ENCODE results near the gene PLIN5. TPM values are rescaled to one million over a fixed set of nuclear protein-coding genes. Genes with fewer than 3 reads are reported as not detected.
A peak's percentile ranks its signal among the peaks of the same experiment; 100 is the strongest.

PLIN5 gene, protein sequence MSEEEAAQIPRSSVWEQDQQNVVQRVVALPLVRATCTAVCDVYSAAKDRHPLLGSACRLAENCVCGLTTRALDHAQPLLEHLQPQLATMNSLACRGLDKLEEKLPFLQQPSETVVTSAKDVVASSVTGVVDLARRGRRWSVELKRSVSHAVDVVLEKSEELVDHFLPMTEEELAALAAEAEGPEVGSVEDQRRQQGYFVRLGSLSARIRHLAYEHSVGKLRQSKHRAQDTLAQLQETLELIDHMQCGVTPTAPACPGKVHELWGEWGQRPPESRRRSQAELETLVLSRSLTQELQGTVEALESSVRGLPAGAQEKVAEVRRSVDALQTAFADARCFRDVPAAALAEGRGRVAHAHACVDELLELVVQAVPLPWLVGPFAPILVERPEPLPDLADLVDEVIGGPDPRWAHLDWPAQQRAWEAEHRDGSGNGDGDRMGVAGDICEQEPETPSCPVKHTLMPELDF
- total RNA-seq, result not detected in 2 replicates

DNA sequence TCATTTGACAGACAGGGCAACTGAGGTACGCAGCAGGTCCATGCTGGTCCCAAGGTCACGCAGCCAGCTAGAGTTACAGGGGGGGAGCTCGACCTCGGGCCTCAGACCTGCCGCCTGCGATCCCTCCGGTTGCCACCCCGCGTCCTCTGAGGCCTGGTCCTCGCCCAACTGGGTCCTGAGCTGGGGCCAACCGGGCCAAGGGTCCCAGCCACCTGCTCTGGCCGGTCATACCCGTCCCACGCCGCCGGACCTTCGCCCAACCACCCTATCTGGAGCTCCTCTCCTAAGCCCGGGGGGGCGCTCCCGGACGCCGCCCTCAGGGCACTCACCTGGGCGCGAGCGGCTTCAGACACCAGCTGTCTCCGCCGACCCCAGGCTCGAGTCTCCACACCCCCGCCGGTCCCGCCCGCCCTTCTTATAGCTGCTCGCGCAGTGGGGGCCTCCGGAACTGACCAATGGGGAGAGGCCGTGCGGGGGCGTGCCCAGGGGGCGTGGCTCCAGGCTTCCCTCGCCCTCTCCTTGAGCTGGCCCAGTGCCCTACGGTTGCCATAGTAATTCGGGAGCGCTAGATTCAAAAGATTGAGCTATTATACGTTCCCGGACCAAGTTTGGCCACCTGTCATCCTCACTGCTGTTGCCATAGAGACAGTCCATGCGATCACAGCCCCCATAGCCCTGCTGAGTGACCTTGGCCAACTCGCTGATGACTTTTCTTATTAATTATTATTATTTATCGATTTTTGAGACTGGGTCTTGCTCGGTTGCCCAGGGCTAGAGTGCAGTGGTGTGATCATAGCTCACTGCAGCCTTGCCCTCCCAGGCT lies at the start of gene PLIN5:
Gene PLIN5, minus strand, starts transcription at position 389 of the 823 bp plus-strand sequence. CDS start 1,150 bp downstream, outside the sequence.
- H3K27me3 Mint-ChIP-seq (ENCODE audit: insufficient read depth), result peaks cover 6% of the 10 kb centered on the region
- no peak within 1 kb of the TSS for H3K4me3 Mint-ChIP-seq
- H3K4me1 Mint-ChIP-seq (ENCODE audit: low read depth), result peaks cover 13% of the 10 kb centered on the region
- intact Hi-C loops (cut with micrococcal nuclease), result no loop called here
- no peak for DNase-seq (ENCODE audit: low spot score)
- no peak within 1 kb of the TSS for H3K27ac Mint-ChIP-seq
- no peaks in the 10 kb centered on the region for H3K36me3 Mint-ChIP-seq (ENCODE audit: low read depth)
- H3K9me3 Mint-ChIP-seq, result no peaks in the 10 kb centered on the region

GRCh38 chr19:4583961-4584669 lies 49.1 kb upstream of the PLIN5 start:
- H3K27me3 Mint-ChIP-seq (ENCODE audit: insufficient read depth), result peaks cover 56% of the 10 kb centered on the region
- H3K9me3 Mint-ChIP-seq, result no peaks in the 10 kb centered on the region
- H3K4me3 Mint-ChIP-seq, result no peak overlapping the region
- peaks cover 2% of the 10 kb centered on the region for H3K36me3 Mint-ChIP-seq (ENCODE audit: low read depth)
- no peak for DNase-seq (ENCODE audit: low spot score)
- no peak overlapping the region for H3K27ac Mint-ChIP-seq
- intact Hi-C loops (cut with micrococcal nuclease), result no loop called here
- peaks cover 9% of the 10 kb centered on the region for H3K4me1 Mint-ChIP-seq (ENCODE audit: low read depth)

DNA sequence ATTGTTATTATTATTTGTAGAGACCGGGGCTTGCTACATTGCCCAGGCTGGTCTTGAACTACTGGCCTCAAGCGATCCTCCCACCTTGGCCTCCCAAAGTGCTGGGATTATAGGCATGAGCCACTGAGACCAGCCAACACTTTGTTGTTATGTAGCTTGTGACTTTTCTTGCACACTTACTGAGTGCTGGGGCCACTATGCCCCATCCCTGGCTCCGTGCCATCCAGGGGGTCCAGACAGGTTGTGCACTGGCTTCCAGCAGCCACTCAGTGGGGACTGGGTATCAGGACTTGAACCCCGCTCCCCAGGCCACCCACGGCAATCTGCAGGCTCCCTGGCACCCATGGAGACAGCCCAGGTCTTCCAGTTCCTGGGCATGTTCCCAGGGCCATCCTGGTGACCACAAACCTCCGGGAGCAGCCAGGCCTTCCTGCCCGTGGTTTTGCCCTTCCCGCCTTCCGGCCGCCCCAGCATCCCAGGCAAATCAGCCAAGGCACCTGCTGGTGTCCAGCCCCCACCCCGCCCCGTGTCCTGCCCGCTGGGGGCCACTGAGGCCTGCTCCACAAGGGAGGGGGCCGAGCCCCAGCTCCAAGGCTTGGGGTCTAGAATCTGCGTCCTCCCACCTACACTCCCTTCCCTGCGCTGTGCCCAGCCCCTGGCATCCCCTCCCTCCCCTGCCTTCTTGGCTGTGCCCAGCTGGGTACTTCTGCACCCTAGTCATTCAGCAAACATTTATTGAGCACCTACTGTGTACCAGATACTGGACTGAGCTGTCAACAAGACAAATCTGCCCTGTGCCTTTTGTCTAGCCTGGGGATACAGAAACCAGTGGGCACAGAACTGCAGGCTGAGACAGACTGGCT lies 48.2 kb upstream of the PLIN5 start:
- intact Hi-C loops (cut with micrococcal nuclease), result no loop called here
- Mint-ChIP-seq H3K4me3 (no peak overlapping the region), H3K27ac (no peak overlapping the region), H3K27me3 (ENCODE audit: insufficient read depth) (peaks cover 57% of the 10 kb centered on the region), H3K4me1 (ENCODE audit: low read depth) (peaks cover 9% of the 10 kb centered on the region), H3K36me3 (ENCODE audit: low read depth) (peaks cover 2% of the 10 kb centered on the region), H3K9me3 (no peaks in the 10 kb centered on the region)
- DNase-seq (ENCODE audit: low spot score), result no peak

DNA sequence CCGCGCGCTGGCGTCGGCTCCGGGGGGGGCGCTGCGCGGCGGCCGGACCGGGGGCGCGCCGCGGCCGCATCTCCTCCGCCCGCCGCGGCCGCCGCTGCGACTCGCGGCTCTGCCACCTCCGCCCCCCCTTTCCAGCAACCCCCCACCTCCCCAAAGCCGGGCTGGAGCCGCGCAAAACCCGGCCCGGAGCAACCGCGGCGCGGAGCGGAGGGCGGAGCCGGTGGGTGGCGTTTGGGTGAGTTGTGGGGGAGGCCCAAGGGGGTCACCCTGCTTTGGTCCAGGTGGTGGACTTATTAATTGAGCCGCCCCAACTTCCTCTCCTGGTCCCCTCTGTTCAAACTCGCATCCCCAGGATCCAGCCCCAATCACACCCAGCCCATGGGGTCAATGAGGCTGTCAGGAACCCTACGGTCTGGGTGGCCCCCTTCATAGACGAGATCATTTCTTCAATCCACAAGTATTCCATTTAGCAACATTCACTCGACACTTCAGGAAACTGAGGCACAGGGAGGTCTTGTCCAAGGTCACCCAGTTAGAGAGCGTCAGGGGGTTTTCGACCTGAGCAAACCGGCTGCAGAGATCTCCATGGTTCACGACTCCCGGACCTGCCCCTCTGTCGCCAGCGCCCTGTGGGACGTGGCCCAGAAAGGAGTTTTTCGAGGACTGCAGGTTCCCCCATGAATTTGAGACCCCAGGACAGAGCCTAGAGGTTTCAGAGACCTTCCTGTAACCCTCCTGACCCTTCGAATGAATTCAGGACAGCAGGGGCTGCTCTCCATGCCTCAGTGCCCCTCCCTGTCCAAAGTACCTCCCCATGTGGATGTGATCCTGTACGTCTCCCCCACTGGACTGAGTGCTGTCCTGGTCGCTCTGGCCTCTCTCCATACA lies 46.9 kb upstream of the PLIN5 start:
- H3K27me3 Mint-ChIP-seq (ENCODE audit: insufficient read depth), result peaks cover 58% of the 10 kb centered on the region
- H3K27ac Mint-ChIP-seq, result no peak overlapping the region

GRCh38 chr19:4580961-4581665 lies 46.1 kb upstream of the PLIN5 start:
- peaks cover 2% of the 10 kb centered on the region for H3K36me3 Mint-ChIP-seq (ENCODE audit: low read depth)
- no peak overlapping the region for H3K4me3 Mint-ChIP-seq
- no peak for DNase-seq (ENCODE audit: low spot score)
- H3K27me3 Mint-ChIP-seq (ENCODE audit: insufficient read depth), result peaks cover 54% of the 10 kb centered on the region
- no peaks in the 10 kb centered on the region for H3K9me3 Mint-ChIP-seq
- intact Hi-C loops (cut with micrococcal nuclease), result no loop called here
- H3K4me1 Mint-ChIP-seq (ENCODE audit: low read depth), result peaks cover 9% of the 10 kb centered on the region
- no peak overlapping the region for H3K27ac Mint-ChIP-seq

More for the DNA sequence above, 46.9 kb upstream of the PLIN5 start:
- peaks cover 9% of the 10 kb centered on the region for H3K4me1 Mint-ChIP-seq (ENCODE audit: low read depth)
- H3K4me3 Mint-ChIP-seq, result peak overlapping the region; percentile 28
- peaks cover 2% of the 10 kb centered on the region for H3K36me3 Mint-ChIP-seq (ENCODE audit: low read depth)
- intact Hi-C loops (cut with micrococcal nuclease), result no loop called here
- no peak for DNase-seq (ENCODE audit: low spot score)
- no peaks in the 10 kb centered on the region for H3K9me3 Mint-ChIP-seq

DNA sequence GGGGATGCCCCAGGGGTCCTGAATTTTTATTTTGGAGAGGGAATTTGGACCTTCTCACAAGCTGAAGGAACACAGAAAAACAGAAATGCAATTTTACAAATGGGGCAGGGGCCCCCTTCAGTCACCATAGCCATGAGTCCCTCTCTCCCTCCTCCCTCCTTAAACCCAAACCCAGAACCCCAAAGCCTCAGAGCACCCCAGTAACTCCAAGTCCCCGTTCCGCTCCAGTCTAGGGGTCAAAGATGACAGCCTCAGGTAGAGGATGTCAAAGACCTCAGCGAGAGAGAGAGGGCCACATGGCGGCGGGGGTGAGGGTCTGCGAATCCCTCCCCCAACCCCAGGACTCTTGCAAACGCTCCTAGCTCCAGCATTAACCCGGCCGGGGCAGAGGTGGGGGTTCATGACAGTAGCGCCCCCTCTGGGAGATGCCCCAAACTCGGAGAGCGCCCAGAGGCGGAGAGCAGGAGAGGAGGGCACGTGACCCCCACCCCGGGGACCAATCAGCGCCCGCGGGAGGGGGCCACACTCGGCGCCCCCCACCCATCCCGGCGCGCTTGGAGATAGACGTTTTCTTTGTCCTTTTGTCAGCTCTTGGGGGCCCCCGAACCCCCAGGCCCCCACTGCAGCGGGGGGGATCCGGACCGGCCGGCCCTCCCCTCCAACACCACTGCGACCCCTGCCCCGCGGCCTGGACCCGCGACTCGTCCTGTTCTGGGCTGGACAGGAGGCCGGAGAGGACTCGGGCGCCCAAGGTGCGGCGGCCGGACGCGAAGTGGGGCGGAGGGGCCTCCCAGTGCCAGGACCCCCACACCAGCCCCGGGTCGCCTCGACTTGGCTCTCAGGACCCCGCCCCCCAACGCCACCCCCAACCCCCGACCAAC lies 45.2 kb upstream of the PLIN5 start:
- DNase-seq (ENCODE audit: low spot score), result no peak
- Mint-ChIP-seq H3K36me3 (ENCODE audit: low read depth) (no peaks in the 10 kb centered on the region), H3K9me3 (no peaks in the 10 kb centered on the region), H3K4me3 (no peak overlapping the region), H3K4me1 (ENCODE audit: low read depth) (peaks cover 9% of the 10 kb centered on the region), H3K27ac (no peak overlapping the region), H3K27me3 (ENCODE audit: insufficient read depth) (peaks cover 51% of the 10 kb centered on the region)
- intact Hi-C loops (cut with micrococcal nuclease), result no loop called here

DNA sequence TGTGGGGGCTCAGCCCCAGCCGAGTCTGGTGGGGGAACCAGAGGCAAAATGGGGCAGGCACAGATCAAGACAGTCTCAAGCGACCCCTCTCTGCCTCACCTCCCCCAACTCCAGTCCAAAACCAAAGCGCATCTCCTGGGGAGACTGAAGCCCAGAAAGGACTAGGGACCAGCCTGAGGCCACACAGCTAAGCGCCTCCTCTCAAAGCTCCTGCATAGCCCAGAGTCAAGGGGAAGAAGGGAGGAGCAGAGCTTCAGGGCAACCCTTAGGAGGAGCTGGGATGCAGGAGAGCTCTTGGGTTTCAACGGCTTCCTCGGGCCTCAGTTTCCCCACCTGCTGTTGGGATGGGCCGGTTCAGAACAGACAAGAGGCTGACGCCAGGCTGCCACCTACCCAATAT lies 44.4 kb upstream of the PLIN5 start:
- no peak for DNase-seq (ENCODE audit: low spot score)
- Mint-ChIP-seq H3K27ac (no peak overlapping the region), H3K4me3 (no peak overlapping the region), H3K36me3 (ENCODE audit: low read depth) (no peaks in the 10 kb centered on the region), H3K9me3 (no peaks in the 10 kb centered on the region), H3K4me1 (ENCODE audit: low read depth) (peaks cover 9% of the 10 kb centered on the region), H3K27me3 (ENCODE audit: insufficient read depth) (peaks cover 52% of the 10 kb centered on the region)
- intact Hi-C loops (cut with micrococcal nuclease), result no loop called here

- intact Hi-C loops (cut with micrococcal nuclease), result no loop called here
- H3K27ac Mint-ChIP-seq, result no peak overlapping the region
- H3K9me3 Mint-ChIP-seq, result no peaks in the 10 kb centered on the region
- no peak overlapping the region for H3K4me3 Mint-ChIP-seq
- DNase-seq (ENCODE audit: low spot score), result no peak
- H3K4me1 Mint-ChIP-seq (ENCODE audit: low read depth), result peaks cover 9% of the 10 kb centered on the region
- no peaks in the 10 kb centered on the region for H3K36me3 Mint-ChIP-seq (ENCODE audit: low read depth)
- peaks cover 51% of the 10 kb centered on the region for H3K27me3 Mint-ChIP-seq (ENCODE audit: insufficient read depth)
These were observed 43.7 kb upstream of the PLIN5 start for GRCh38 chr19:4578552-4579248.

DNA sequence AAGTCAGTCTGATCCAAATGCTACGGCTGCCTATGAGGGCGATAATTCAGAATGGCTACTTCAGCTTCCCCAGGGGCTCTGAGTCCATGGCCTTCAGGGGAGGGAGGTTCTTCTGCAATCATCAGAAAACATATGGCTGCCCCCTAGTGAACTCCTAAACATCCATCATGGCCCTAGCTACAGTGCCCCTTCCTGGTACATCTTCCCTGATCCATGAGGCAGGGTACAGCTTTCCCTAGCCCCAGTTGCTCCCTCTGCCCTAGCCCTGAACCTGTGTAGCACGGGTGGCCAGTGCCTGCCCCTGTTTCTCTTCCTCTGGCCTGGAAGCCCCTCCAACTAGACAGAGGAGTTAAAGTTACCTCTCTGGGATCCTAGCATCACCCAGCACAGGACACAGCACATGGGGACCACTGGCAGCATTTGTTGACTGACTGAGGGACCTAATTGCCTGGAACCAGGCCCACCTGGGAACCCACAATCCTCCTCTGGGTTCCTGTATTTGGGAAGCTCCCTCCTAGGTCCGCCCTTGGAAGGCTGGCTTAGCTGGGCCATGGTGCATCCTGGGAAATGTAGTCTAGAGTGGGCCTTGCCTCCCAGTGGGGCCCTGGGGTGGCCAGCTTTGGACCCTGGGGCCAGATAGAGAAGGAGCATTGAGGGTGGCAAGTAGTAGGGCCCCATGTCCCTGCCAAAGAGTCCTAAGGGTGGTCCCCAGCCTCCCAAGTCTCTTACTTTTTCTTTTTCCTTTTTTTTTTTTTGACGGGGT lies 42.2 kb upstream of the PLIN5 start:
- no peaks in the 10 kb centered on the region for H3K9me3 Mint-ChIP-seq
- intact Hi-C loops (cut with micrococcal nuclease), result no loop called here
- DNase-seq (ENCODE audit: low spot score), result no peak
- H3K27ac Mint-ChIP-seq, result no peak overlapping the region
- H3K36me3 Mint-ChIP-seq (ENCODE audit: low read depth), result no peaks in the 10 kb centered on the region
- peaks cover 38% of the 10 kb centered on the region for H3K27me3 Mint-ChIP-seq (ENCODE audit: insufficient read depth)
- no peak overlapping the region for H3K4me3 Mint-ChIP-seq
- peaks cover 5% of the 10 kb centered on the region for H3K4me1 Mint-ChIP-seq (ENCODE audit: low read depth)
